K562 (cell line): Measurements from ENCODE around the gene SLC9A2. TPM values are rescaled to one million over a fixed set of nuclear protein-coding genes. Genes with fewer than 3 reads are reported as not detected.

Experiments used
- ATAC-seq: fragments of 200-7000 bp; cut with Tn5 transposase; 3 replicates; pipeline ENCODE4 v1.9.1; 2020; ENCODE audit warnings: moderate library complexity
- BruUV-seq: library from RNA; stranded (reverse); fragments of 400-500 nt; replicated peaks from 2 replicates; lab custom pipeline; 2021; lab: Mats Ljungman, UMichigan
- CTCF ChIA-PET: fragments of 300-600 bp; formaldehyde crosslinking; extraction: SDS; loops from one replicate; lab custom pipeline; 2021; ENCODE audit warnings: low intra/inter-chr PET ratio; lab: Yijun Ruan, JAX
- POLR2A ChIA-PET: fragments of 300-600, 350-650 bp; sonication (Branson Sonifier 250); formaldehyde crosslinking; extraction: SDS; loops from one replicate; lab custom pipeline; 2021; ENCODE audit warnings: antibody characterized with exemption, inconsistent platforms; lab: Yijun Ruan, JAX
- DNase-seq, 4 experiments: peaks; one replicate each; pipeline versions ENCODE4 v3.0.0 to v3.0.0-alpha.2; 2011 to 2018; ENCODE audit warnings: low spot score in 3 of 4, mixed read lengths in 3 of 4; ENCODE audit errors: extremely low read depth in 1 of 4
- FAIRE-seq: peaks from 2 replicates; lab custom pipeline; 2011; peaks lifted over from hg19 to GRCh38; lab: Jason Lieb, UNC
- H2AFZ ChIP-seq: 2 replicates; pipeline ENCODE4 v1.6.0; 2011; ENCODE audit warnings: low read depth, low read length, control low read depth, inconsistent platforms
- H3K27ac ChIP-seq: fragments of 200-600 bp; 3 replicates; pipeline ENCODE4 v1.8.0; 2011; ENCODE audit warnings: low read depth, mild to moderate bottlenecking, control low read depth, inconsistent platforms, low read length, moderate library complexity, mixed read lengths; ENCODE audit errors: extremely low read depth
- H3K27me3 ChIP-seq, 2 experiments: fragments of 300-600 bp in 1 of 2; 2 replicates in 1 of 2; 3 replicates in 1 of 2; pipeline versions ENCODE4 v1.6.0 to v1.8.0; 2011; ENCODE audit warnings: inconsistent platforms in 2 of 2, low read length in 2 of 2, mild to moderate bottlenecking in 1 of 2, mixed read lengths in 1 of 2, moderate library complexity in 1 of 2; ENCODE audit not compliant: control insufficient read depth in 2 of 2, insufficient read depth in 2 of 2
- H3K36me3 ChIP-seq: fragments of 300-600 bp; 3 replicates; pipeline ENCODE4 v1.8.0; 2011; ENCODE audit warnings: mild to moderate bottlenecking, low read length, inconsistent platforms; ENCODE audit not compliant: control insufficient read depth, insufficient read depth
- H3K4me1 ChIP-seq, 2 experiments: fragments of 200-600 bp in 1 of 2; replicated peaks in 1 of 2; 2 replicates in 1 of 2; 3 replicates in 1 of 2; pipeline versions ENCODE4 v1.5.1 to v1.8.0; 2011; ENCODE audit warnings: inconsistent platforms in 2 of 2, low read length in 2 of 2, mild to moderate bottlenecking in 1 of 2, mixed read lengths in 1 of 2, moderate library complexity in 1 of 2; ENCODE audit not compliant: control insufficient read depth in 2 of 2, insufficient read depth in 2 of 2
- H3K4me2 ChIP-seq: 2 replicates; pipeline ENCODE4 v1.6.1; 2011; ENCODE audit warnings: low read length, control low read depth, inconsistent platforms, mixed read lengths; ENCODE audit not compliant: insufficient read depth
- H3K4me3 ChIP-seq: fragments of 200-600 bp; sonication (generic), shearing (Covaris generic); 2 replicates; pipeline ENCODE4 v1.5.1; 2016; ENCODE audit warnings: control low read depth, inconsistent platforms
- H3K79me2 ChIP-seq: fragments of 200-600 bp; 3 replicates; pipeline ENCODE4 v1.8.0; 2011; ENCODE audit warnings: low read length, inconsistent platforms; ENCODE audit not compliant: control insufficient read depth, insufficient read depth
- H3K9ac ChIP-seq, 2 experiments: 2 replicates each; pipeline versions ENCODE4 v1.6.0 to v1.6.1; 2011; ENCODE audit warnings: low read depth in 2 of 2, low read length in 2 of 2, control low read depth in 1 of 2, inconsistent platforms in 1 of 2, mild to moderate bottlenecking in 1 of 2, mixed read lengths in 1 of 2; ENCODE audit not compliant: insufficient read depth in 1 of 2
- H3K9me1 ChIP-seq: one replicate; pipeline ENCODE4 v1.6.0; 2011; ENCODE audit warnings: inconsistent platforms, mild to moderate bottlenecking, low read length, moderate library complexity; ENCODE audit not compliant: control insufficient read depth, insufficient read depth
- H3K9me3 ChIP-seq: replicated peaks from 2 replicates; pipeline ENCODE4 v1.5.1; 2011; ENCODE audit warnings: low read depth, low read length, inconsistent platforms; ENCODE audit not compliant: control insufficient read depth, insufficient read depth
- H4K20me1 ChIP-seq: replicated peaks from 2 replicates; pipeline ENCODE4 v1.6.1; 2011; ENCODE audit warnings: low read length, inconsistent platforms, mixed read lengths; ENCODE audit not compliant: control insufficient read depth, insufficient read depth
- ATF3 ChIP-seq, 2 experiments: fragments of 450-650 bp in 1 of 2; sonication (generic) in 1 of 2; formaldehyde crosslinking in 1 of 2; IDR thresholded peaks in 1 of 2; conservative IDR thresholded peaks in 1 of 2; 2 replicates each; pipeline versions ENCODE4 v1.6.1 to v1.8.1; 2016 to 2023; ENCODE audit warnings: mild to moderate bottlenecking in 2 of 2, moderate library complexity in 2 of 2, inconsistent platforms in 1 of 2, missing genetic modification reagents in 1 of 2
- C11orf30 ChIP-seq: fragments of 450-650 bp; IDR thresholded peaks from 2 replicates; pipeline ENCODE4 v1.6.1; 2016; ENCODE audit warnings: low read depth, mild to moderate bottlenecking
- DDX20 ChIP-seq: fragments of 450-650 bp; IDR thresholded peaks from 2 replicates; pipeline ENCODE4 v1.6.1; 2016; ENCODE audit warnings: missing genetic modification characterization, low read depth, mild to moderate bottlenecking, missing compliant biosample characterization, moderate library complexity
- FOSL1 ChIP-seq: fragments of 200-800 bp; sonication (Bioruptor generic); conservative IDR thresholded peaks from 2 replicates; pipeline ENCODE4 v1.6.1; 2016; ENCODE audit warnings: missing genetic modification characterization, missing compliant biosample characterization
- FOXO4 ChIP-seq: fragments of 450-650 bp; formaldehyde crosslinking; IDR thresholded peaks from 2 replicates; pipeline ENCODE4 v1.4.0; 2020; ENCODE audit warnings: mild to moderate bottlenecking, moderate library complexity
- HNRNPL ChIP-seq: fragments of 200-400 bp; formaldehyde crosslinking; IDR thresholded peaks from 2 replicates; pipeline ENCODE4 v1.6.1; 2017; ENCODE audit warnings: low read depth, mild to moderate bottlenecking, low read length
- JUN ChIP-seq, 2 experiments: sonication (generic) in 1 of 2; formaldehyde crosslinking in 1 of 2; IDR thresholded peaks; 2 replicates each; pipeline versions ENCODE4 v1.6.1 to v1.8.0; 2012 to 2022; ENCODE audit warnings: borderline replicate concordance in 2 of 2, mild to moderate bottlenecking in 2 of 2, improper control_type of control experiment in 1 of 2, low read depth in 1 of 2, low read length in 1 of 2, missing genetic modification reagents in 1 of 2
- MAFG ChIP-seq: fragments of 450-650 bp; conservative IDR thresholded peaks from 2 replicates; pipeline ENCODE4 v1.6.1; 2016; ENCODE audit warnings: missing genetic modification characterization, missing compliant biosample characterization
- NFE2 ChIP-seq: IDR thresholded peaks from 2 replicates; pipeline ENCODE4 v1.6.1; 2014; ENCODE audit warnings: antibody characterized with exemption, low read depth
- PKNOX1 ChIP-seq: fragments of 450-650 bp; IDR thresholded peaks from 2 replicates; pipeline ENCODE4 v1.6.1; 2016
- VEZF1 ChIP-seq: fragments of 200-800 bp; sonication (Bioruptor generic); IDR thresholded peaks from 2 replicates; pipeline ENCODE4 v1.6.1; 2017; ENCODE audit warnings: missing genetic modification characterization, missing compliant biosample characterization
- ZNF224 ChIP-seq: sonication (generic); formaldehyde crosslinking; IDR thresholded peaks from 2 replicates; pipeline ENCODE4 v1.8.0; 2022; ENCODE audit warnings: mild to moderate bottlenecking, missing genetic modification reagents
- ZNF232 ChIP-seq: sonication (generic); formaldehyde crosslinking; IDR thresholded peaks from 2 replicates; pipeline ENCODE4 v1.8.0; 2022; ENCODE audit warnings: mild to moderate bottlenecking, missing genetic modification reagents
- ZNF316 ChIP-seq: fragments of 450-650 bp; IDR thresholded peaks from 2 replicates; pipeline ENCODE4 v1.6.1; 2016
- ZNF507 ChIP-seq: conservative IDR thresholded peaks from 2 replicates; pipeline ENCODE4 v1.6.1; 2017; ENCODE audit warnings: missing genetic modification characterization, missing compliant biosample characterization
- ZSCAN29 ChIP-seq: fragments of 450-650 bp; IDR thresholded peaks from 2 replicates; pipeline ENCODE4 v1.6.1; 2017
- WGBS: fragments of 100-300 bp; shearing (Covaris generic); methylation state at CpG from one replicate; pipeline ENCODE4 v1.1.6; 2016; ENCODE audit warnings: low coverage, mixed read lengths; ENCODE audit not compliant: insufficient coverage; ENCODE audit errors: missing lambda C conversion rate; 5-methylcytosine and 5-hydroxymethylcytosine counted together
- in situ Hi-C: fragments of 300-500 bp; cut with MboI; formaldehyde crosslinking; loops from 4 replicates; pipeline ENCODE4 v1.15.0; 2018; ENCODE audit warnings: inconsistent platforms, mixed read lengths
- intact Hi-C: fragments of 100-400 bp; cut with micrococcal nuclease; formaldehyde crosslinking; loops from 2 replicates; pipeline ENCODE4 v1.14.2; 2022
- polyA plus RNA-seq, 8 experiments: library from polyadenylated mRNA; depleted of rRNA in 4 of 8; stranded (reverse) in 5 of 8; unstranded in 3 of 8; fragments of >200 nt; fragmentation: Nextera tagmentation in 2 of 8; fragmentation: Illumina TruSeq in 1 of 8; extraction: Ambion mirVana in 2 of 8; extraction: Trizol in 1 of 8; gene quantifications; 2 replicates each; pipeline versions ENCODE4 v1.2.1 to v1.2.3, GENCODE V29; 2011 to 2014; ENCODE audit warnings: inconsistent platforms in 1 of 8, missing spikeins in 1 of 8
- total RNA-seq, 7 experiments: library from RNA; depleted of rRNA in 6 of 7; stranded (reverse); fragments of >200 nt in 6 of 7; fragmentation: Illumina TruSeq in 2 of 7; extraction: Trizol in 2 of 7; gene quantifications; 2 replicates each; pipeline versions ENCODE4 v1.2.1 to v1.2.3, GENCODE V29; 2011 to 2021; ENCODE audit warnings: low replicate concordance in 1 of 7

Gene SLC9A2
- total and polyA plus RNA-seq, 9 of the 15 experiments (the other 6 are each of a cell fraction or from before 2014, with no cell fraction given): 0.45 to 3.3 (median 1.6) TPM

GRCh38 chr2:102660070-102660469 lies 40.7 kb downstream of the SLC9A2 start (continued):
- TF ChIP-seq PKNOX1: peak; percentile 96
- no peak for TF ChIP-seq HNRNPL
- TF ChIP-seq, all 486 proteins: peak for 25

- Histone ChIP-seq H3K9me3 (no peaks in the 10 kb centered on the region), H3K9me1 (no peaks in the 10 kb centered on the region), H3K4me1 (peaks cover 5 to 35% of the 10 kb centered on the region in 2 experiments; a peak in 4 of 5 replicates), H3K27ac (peak overlapping the region; percentile 62; the same call in 2 of the 3 replicates), H4K20me1 (no peaks in the 10 kb centered on the region), H3K4me2 (peak overlapping the region; percentile 24; the same call in 1 of the 2 replicates), H3K36me3 (no peaks in the 10 kb centered on the region; the same call in 2 of the 3 replicates), H3K27me3 (no peaks in the 10 kb centered on the region), H3K79me2 (no peaks in the 10 kb centered on the region), H3K4me3 (no peak overlapping the region), H2AFZ (0 out of 2 replicates have a peak overlapping the region, but pooled peaks have one; percentile 29), H3K9ac (peak overlapping the region in 1 of 2 experiments; percentile 16; a peak in 1 of 4 replicates)
- ChIA-PET POLR2A (interaction anchor here (1.2 kb wide), 1 partner anchor 26 kb away, joined by 5 read pairs; no protein-coding TSS in a partner anchor), CTCF (no interaction called here)
- no TSS peak for BruUV-seq
- in situ Hi-C loops (no loop called here), intact Hi-C loops (loop anchor here (2.0 kb wide), 1 partner anchor 26 kb away; no protein-coding TSS in a partner anchor)
- DNase-seq: no peak
- no peak for FAIRE-seq
- ATAC-seq: no peak
- WGBS: 31% methylated on average over 6 of the region's 6 CpGs
- TF ChIP-seq NFE2 (peak; percentile 52; the same call in 1 of the 2 replicates), MAFG (peak; percentile 74), FOXO4 (CRISPR knock-in tag) (no peak), FOSL1 (peak; percentile 34; the same call in 1 of the 2 replicates), ATF3 (IDR thresholded peaks at IDR 0.05) (peak; percentile 51; the same call in 1 of the 2 replicates), ATF3 (CRISPR knock-in tag; conservative IDR thresholded peaks at IDR 0.05) (no peak), ZNF232 (no peak), VEZF1 (CRISPR knock-in tag) (no peak), ZSCAN29 (no peak), JUN (IDR thresholded peaks at IDR 0.05; ENCODE audit: borderline replicate concordance, low read depth, low read length) (0 out of 2 replicates have a peak, but pooled peaks have one; percentile 10), JUN (CRISPR knock-in tag; IDR thresholded peaks at IDR 0.05; ENCODE audit: borderline replicate concordance) (no peak), C11orf30 (peak; percentile 55; the same call in 1 of the 2 replicates), ZNF224 (CRISPR knock-in tag) (no peak), ZNF507 (tag) (no peak), ZNF316 (peak; percentile 80), DDX20 (tag) (no peak)
These were observed 41.2 kb downstream of the SLC9A2 start for GRCh38 chr2:102660574-102660973.
